ENCODE data around the gene AUNIP.

DNA sequence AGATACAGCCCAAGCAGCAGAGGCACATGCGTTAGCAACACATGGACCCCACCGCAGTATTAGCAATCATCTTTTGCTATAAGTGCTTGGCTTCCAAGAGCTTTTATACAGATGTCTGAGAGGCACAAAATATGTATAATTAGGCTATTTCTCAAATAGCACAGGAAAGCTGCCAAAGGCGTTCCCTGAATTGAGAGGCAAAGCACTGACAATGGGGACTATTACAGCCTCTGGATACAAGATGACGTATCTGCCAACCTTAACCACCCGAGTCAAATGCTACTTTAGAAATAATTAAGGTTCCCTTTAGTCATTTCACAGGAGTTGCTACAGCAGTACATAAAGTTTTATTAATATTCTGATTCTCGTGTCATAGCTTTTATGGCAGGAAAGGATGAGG is 40.5 kb upstream of the AUNIP start:
- no peak for TF ChIP-seq POLR2A (IDR thresholded peaks at IDR 0.05; ENCODE audit: extremely low read depth, insufficient read length)
- TF ChIP-seq, protein P1, sequence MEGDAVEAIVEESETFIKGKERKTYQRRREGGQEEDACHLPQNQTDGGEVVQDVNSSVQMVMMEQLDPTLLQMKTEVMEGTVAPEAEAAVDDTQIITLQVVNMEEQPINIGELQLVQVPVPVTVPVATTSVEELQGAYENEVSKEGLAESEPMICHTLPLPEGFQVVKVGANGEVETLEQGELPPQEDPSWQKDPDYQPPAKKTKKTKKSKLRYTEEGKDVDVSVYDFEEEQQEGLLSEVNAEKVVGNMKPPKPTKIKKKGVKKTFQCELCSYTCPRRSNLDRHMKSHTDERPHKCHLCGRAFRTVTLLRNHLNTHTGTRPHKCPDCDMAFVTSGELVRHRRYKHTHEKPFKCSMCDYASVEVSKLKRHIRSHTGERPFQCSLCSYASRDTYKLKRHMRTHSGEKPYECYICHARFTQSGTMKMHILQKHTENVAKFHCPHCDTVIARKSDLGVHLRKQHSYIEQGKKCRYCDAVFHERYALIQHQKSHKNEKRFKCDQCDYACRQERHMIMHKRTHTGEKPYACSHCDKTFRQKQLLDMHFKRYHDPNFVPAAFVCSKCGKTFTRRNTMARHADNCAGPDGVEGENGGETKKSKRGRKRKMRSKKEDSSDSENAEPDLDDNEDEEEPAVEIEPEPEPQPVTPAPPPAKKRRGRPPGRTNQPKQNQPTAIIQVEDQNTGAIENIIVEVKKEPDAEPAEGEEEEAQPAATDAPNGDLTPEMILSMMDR (IDR thresholded peaks at IDR 0.05; ENCODE audit: low read depth, low read length), result no peak
- TF ChIP-seq, protein P2, sequence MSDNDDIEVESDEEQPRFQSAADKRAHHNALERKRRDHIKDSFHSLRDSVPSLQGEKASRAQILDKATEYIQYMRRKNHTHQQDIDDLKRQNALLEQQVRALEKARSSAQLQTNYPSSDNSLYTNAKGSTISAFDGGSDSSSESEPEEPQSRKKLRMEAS (IDR thresholded peaks at IDR 0.05; ENCODE audit: low read depth, low read length), result no peak
- no peak for TF ChIP-seq MYC (IDR thresholded peaks at IDR 0.05; ENCODE audit: low read depth, low read length)
